GM23338 (cell line): ENCODE data around the gene COA8. TPM values are rescaled to one million over a fixed set of nuclear protein-coding genes. Genes with fewer than 3 reads are reported as not detected.
A peak's percentile ranks its signal among the peaks of the same experiment; 100 is the strongest.

Source experiments
- ATAC-seq: fragments of 200-7000 bp; cut with Tn5 transposase; 3 replicates; pipeline ENCODE4 v1.9.1; 2020
- DNase-seq: peaks from one replicate; pipeline ENCODE4 v3.0.0-alpha.2; 2015; ENCODE audit warnings: low spot score
- H2AFZ ChIP-seq: fragments of 200-600 bp; sonication (generic); 2 replicates; pipeline ENCODE4 v1.8.0; 2016; ENCODE audit warnings: antibody characterized with exemption, mild to moderate bottlenecking, moderate library complexity
- H3F3A ChIP-seq: fragments of 200-600 bp; sonication (generic); replicated peaks from 2 replicates; pipeline ENCODE4 v1.8.0; 2017; ENCODE audit warnings: antibody characterized with exemption, mixed run types, low read depth
- H3K27ac ChIP-seq: fragments of 200-600 bp; sonication (generic); 2 replicates; pipeline ENCODE4 v1.6.1; 2016; ENCODE audit warnings: low read depth
- H3K27me3 ChIP-seq: fragments of 200-600 bp; sonication (generic); 2 replicates; pipeline ENCODE4 v1.8.0; 2016; ENCODE audit warnings: mild to moderate bottlenecking, mixed run types, moderate library complexity; ENCODE audit not compliant: insufficient read depth
- H3K36me3 ChIP-seq: fragments of 200-600 bp; sonication (generic); 2 replicates; pipeline ENCODE4 v1.8.0; 2016; ENCODE audit warnings: mild to moderate bottlenecking; ENCODE audit not compliant: insufficient read depth
- H3K4me1 ChIP-seq: fragments of 200-600 bp; sonication (generic); 2 replicates; pipeline ENCODE4 v1.8.0; 2016; ENCODE audit warnings: mild to moderate bottlenecking, moderate library complexity; ENCODE audit not compliant: insufficient read depth
- H3K4me2 ChIP-seq: fragments of 200-600 bp; sonication (generic); 2 replicates; pipeline ENCODE4 v1.7.1; 2017; ENCODE audit warnings: mixed run types
- H3K4me3 ChIP-seq: fragments of 200-600 bp; sonication (generic); 2 replicates; pipeline ENCODE4 v1.6.1; 2016; ENCODE audit warnings: mixed run types
- H3K79me2 ChIP-seq: fragments of 200-600 bp; sonication (generic); replicated peaks from 2 replicates; pipeline ENCODE4 v1.8.0; 2017; ENCODE audit warnings: mild to moderate bottlenecking; ENCODE audit not compliant: insufficient read depth
- H3K9me2 ChIP-seq: fragments of 200-600 bp; sonication (generic); 2 replicates; pipeline ENCODE4 v1.8.0; 2017; ENCODE audit not compliant: insufficient read depth
- H4K20me1 ChIP-seq: fragments of 200-600 bp; sonication (generic); replicated peaks from 2 replicates; pipeline ENCODE4 v1.8.0; 2017; ENCODE audit warnings: mild to moderate bottlenecking; ENCODE audit not compliant: insufficient read depth
- H3K27ac Mint-ChIP-seq: 2 replicates; pipeline ENCODE4 v1.8.0; 2020; ENCODE audit warnings: inconsistent platforms, mild to moderate bottlenecking, moderate library complexity, mixed read lengths
- H3K27me3 Mint-ChIP-seq: 3 replicates; pipeline ENCODE4 v1.8.0; 2022; ENCODE audit warnings: low read depth, mild to moderate bottlenecking, moderate library complexity, mixed read lengths, inconsistent platforms; ENCODE audit not compliant: insufficient read depth, poor library complexity
- H3K36me3 Mint-ChIP-seq: 3 replicates; pipeline ENCODE4 v1.8.0; 2021; ENCODE audit warnings: low read depth, mild to moderate bottlenecking, inconsistent platforms, moderate library complexity, mixed read lengths
- H3K4me1 Mint-ChIP-seq: 3 replicates; pipeline ENCODE4 v1.8.0; 2020; ENCODE audit warnings: mild to moderate bottlenecking, inconsistent platforms, mixed read lengths
- H3K4me3 Mint-ChIP-seq: 3 replicates; pipeline ENCODE4 v1.8.0; 2021; ENCODE audit warnings: moderate library complexity, mild to moderate bottlenecking, inconsistent platforms, mixed read lengths
- H3K9me3 Mint-ChIP-seq: 3 replicates; pipeline ENCODE4 v1.8.0; 2020; ENCODE audit warnings: moderate library complexity, mild to moderate bottlenecking, inconsistent platforms, mixed read lengths
- CREB1 ChIP-seq: fragments of 250-450 bp; sonication (Bioruptor Pico); IDR thresholded peaks from 2 replicates; pipeline ENCODE4 v1.5.0; 2020; ENCODE audit warnings: low read depth, mild to moderate bottlenecking, moderate library complexity
- EZH2 ChIP-seq: fragments of 200-600 bp; sonication (generic); IDR thresholded peaks from one replicate; pipeline ENCODE4 v1.8.0; 2017; ENCODE audit warnings: antibody characterized with exemption, mild to moderate bottlenecking, low read depth; ENCODE audit not compliant: unreplicated experiment
- EZH2phosphoT487 ChIP-seq: fragments of 200-600 bp; sonication (generic); IDR thresholded peaks from one replicate; pipeline ENCODE4 v1.8.1; 2018; ENCODE audit warnings: antibody characterized with exemption; ENCODE audit not compliant: unreplicated experiment
- POLR2AphosphoS5 ChIP-seq: IDR thresholded peaks from 2 replicates; pipeline ENCODE4 v1.6.1; 2016; ENCODE audit warnings: antibody characterized with exemption, low read depth
- polyA plus RNA-seq: library from polyadenylated mRNA; unstranded; fragments of >200 nt; fragmentation: Nextera tagmentation; extraction: Ambion mirVana; gene quantifications from 2 replicates; pipeline ENCODE4 v1.2.1, GENCODE V29; 2016
- total RNA-seq: library from RNA; depleted of rRNA; stranded (reverse); fragments of >200 nt; shearing (Covaris generic); gene quantifications from 2 replicates; pipeline ENCODE4 v1.2.3, GENCODE V29; 2014
- TF ChIP-seq, protein P1 (sequence below): fragments of 250-450 bp; sonication (Bioruptor Pico); IDR thresholded peaks from 2 replicates; pipeline ENCODE4 v1.5.0; 2020; ENCODE audit warnings: mild to moderate bottlenecking, moderate library complexity
- TF ChIP-seq, protein P2 (sequence below): IDR thresholded peaks from 2 replicates; pipeline ENCODE4 v1.6.1; 2016; ENCODE audit warnings: antibody characterized with exemption

The COA8 gene
- total and polyA plus RNA-seq, 2 experiments from 2014 or later = 61.3 to 130 TPM

DNA sequence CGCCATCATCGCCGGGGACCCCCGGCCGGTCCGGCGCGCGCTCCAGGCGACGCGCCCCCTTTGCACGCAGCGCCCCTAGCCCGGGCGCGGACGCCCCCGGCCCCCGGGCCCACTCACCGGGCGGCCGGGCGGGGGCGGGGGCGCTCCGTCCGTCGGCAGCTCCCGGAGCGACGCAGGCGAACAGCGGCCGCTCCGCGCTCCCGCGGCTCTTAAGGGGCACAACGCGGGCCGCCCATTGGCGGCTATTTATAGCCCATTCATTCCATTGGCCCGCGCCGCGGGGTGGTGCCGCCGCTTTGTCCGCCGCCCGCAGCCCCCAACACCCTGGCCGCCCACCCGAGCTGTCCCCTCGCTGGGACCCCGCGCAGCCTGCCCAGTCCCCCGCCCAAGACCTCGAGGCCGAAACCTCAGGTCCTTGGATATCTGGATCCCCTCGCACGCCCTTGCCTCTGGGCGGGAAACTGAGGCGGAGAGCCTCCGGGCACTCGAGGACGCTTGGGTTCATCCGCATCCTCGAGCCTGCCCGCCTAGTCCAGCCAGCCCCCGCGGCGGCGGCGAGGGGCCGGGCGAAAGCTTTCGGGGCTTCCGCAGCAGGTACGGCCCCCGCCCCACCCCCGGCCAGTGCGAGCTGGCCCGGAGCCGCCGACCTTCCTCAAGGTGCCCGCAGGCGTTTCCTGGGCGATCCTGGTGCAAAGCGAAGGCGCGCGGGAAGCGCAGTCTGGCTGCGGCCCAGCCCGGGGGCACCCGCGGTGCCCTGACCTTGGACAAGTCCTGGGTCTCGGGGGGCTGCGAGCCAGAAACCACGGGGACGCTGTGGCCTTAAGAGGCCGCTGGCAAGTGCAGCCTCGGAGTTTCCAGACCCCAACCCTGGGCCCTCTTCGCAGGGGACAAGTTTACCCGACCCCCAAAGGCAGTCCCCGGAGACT is 39.8 kb upstream of the COA8 start, which contains the start of gene CKB:
TSS of gene CKB (minus strand) at position 182 of the 926 bp plus-strand sequence. CDS start 337 bp downstream, outside the sequence.
- H3K27ac Mint-ChIP-seq = no peak within 1 kb of the TSS
- peak within 1 kb of the TSS; percentile 85 for H2AFZ ChIP-seq
- H3K27ac ChIP-seq = no peak within 1 kb of the TSS
- H3K4me3 ChIP-seq = peak within 1 kb of the TSS; percentile 90
- peak within 1 kb of the TSS; percentile 79 for H3K4me3 Mint-ChIP-seq
- H4K20me1 ChIP-seq = peaks cover 11% of the 10 kb centered on the region
- peak; percentile 92 for DNase-seq
- H3K79me2 ChIP-seq = no peaks in the 10 kb centered on the region
- peaks cover 14% of the 10 kb centered on the region for H3K4me1 ChIP-seq
- H3K27me3 ChIP-seq = peaks cover 22% of the 10 kb centered on the region
- no peaks in the 10 kb centered on the region; the same call in 1 of the 2 replicates for H3K36me3 ChIP-seq
- peak; percentile 51 for TF ChIP-seq POLR2AphosphoS5
- TF ChIP-seq EZH2 = no peak
- TF ChIP-seq, protein P1, sequence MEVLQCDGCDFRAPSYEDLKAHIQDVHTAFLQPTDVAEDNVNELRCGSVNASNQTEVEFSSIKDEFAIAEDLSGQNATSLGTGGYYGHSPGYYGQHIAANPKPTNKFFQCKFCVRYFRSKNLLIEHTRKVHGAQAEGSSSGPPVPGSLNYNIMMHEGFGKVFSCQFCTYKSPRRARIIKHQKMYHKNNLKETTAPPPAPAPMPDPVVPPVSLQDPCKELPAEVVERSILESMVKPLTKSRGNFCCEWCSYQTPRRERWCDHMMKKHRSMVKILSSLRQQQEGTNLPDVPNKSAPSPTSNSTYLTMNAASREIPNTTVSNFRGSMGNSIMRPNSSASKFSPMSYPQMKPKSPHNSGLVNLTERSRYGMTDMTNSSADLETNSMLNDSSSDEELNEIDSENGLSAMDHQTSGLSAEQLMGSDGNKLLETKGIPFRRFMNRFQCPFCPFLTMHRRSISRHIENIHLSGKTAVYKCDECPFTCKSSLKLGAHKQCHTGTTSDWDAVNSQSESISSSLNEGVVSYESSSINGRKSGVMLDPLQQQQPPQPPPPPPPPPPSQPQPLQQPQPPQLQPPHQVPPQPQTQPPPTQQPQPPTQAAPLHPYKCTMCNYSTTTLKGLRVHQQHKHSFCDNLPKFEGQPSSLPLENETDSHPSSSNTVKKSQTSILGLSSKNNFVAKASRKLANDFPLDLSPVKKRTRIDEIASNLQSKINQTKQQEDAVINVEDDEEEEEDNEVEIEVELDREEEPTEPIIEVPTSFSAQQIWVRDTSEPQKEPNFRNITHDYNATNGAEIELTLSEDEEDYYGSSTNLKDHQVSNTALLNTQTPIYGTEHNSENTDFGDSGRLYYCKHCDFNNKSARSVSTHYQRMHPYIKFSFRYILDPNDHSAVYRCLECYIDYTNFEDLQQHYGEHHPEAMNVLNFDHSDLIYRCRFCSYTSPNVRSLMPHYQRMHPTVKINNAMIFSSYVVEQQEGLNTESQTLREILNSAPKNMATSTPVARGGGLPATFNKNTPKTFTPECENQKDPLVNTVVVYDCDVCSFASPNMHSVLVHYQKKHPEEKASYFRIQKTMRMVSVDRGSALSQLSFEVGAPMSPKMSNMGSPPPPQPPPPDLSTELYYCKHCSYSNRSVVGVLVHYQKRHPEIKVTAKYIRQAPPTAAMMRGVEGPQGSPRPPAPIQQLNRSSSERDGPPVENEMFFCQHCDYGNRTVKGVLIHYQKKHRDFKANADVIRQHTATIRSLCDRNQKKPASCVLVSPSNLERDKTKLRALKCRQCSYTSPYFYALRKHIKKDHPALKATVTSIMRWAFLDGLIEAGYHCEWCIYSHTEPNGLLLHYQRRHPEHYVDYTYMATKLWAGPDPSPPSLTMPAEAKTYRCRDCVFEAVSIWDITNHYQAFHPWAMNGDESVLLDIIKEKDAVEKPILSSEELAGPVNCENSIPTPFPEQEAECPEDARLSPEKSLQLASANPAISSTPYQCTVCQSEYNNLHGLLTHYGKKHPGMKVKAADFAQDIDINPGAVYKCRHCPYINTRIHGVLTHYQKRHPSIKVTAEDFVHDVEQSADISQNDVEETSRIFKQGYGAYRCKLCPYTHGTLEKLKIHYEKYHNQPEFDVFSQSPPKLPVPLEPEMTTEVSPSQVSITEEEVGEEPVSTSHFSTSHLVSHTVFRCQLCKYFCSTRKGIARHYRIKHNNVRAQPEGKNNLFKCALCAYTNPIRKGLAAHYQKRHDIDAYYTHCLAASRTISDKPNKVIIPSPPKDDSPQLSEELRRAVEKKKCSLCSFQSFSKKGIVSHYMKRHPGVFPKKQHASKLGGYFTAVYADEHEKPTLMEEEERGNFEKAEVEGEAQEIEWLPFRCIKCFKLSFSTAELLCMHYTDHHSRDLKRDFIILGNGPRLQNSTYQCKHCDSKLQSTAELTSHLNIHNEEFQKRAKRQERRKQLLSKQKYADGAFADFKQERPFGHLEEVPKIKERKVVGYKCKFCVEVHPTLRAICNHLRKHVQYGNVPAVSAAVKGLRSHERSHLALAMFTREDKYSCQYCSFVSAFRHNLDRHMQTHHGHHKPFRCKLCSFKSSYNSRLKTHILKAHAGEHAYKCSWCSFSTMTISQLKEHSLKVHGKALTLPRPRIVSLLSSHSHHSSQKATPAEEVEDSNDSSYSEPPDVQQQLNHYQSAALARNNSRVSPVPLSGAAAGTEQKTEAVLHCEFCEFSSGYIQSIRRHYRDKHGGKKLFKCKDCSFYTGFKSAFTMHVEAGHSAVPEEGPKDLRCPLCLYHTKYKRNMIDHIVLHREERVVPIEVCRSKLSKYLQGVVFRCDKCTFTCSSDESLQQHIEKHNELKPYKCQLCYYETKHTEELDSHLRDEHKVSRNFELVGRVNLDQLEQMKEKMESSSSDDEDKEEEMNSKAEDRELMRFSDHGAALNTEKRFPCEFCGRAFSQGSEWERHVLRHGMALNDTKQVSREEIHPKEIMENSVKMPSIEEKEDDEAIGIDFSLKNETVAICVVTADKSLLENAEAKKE (CRISPR knock-in tag) = no peak
- TF ChIP-seq CREB1 (CRISPR knock-in tag) = peak; percentile 19; the same call in 1 of the 2 replicates
- TF ChIP-seq, protein P2, sequence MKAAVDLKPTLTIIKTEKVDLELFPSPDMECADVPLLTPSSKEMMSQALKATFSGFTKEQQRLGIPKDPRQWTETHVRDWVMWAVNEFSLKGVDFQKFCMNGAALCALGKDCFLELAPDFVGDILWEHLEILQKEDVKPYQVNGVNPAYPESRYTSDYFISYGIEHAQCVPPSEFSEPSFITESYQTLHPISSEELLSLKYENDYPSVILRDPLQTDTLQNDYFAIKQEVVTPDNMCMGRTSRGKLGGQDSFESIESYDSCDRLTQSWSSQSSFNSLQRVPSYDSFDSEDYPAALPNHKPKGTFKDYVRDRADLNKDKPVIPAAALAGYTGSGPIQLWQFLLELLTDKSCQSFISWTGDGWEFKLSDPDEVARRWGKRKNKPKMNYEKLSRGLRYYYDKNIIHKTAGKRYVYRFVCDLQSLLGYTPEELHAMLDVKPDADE = no peak
- TF ChIP-seq EZH2phosphoT487 = no peak
- H3K4me2 ChIP-seq = peak within 1 kb of the TSS; percentile 94
- peaks cover 4% of the 10 kb centered on the region; the same call in 1 of the 3 replicates for H3K9me3 Mint-ChIP-seq
- peaks cover 21% of the 10 kb centered on the region for H3F3A ChIP-seq
- H3K4me1 Mint-ChIP-seq = peaks cover 24% of the 10 kb centered on the region
- peak; percentile 8 for ATAC-seq
- no peaks in the 10 kb centered on the region for H3K9me2 ChIP-seq
- H3K36me3 Mint-ChIP-seq = peaks cover 14% of the 10 kb centered on the region
- H3K27me3 Mint-ChIP-seq = peaks cover 36% of the 10 kb centered on the region
